HG03103 (cell line): Measurements from ENCODE around the gene RGS6.

Source experiments
- ATAC-seq: cut with Tn5 transposase; IDR thresholded peaks from one replicate; pipeline ENCODE4 v1.9.1; 2021; ENCODE audit warnings: low read depth; ENCODE audit not compliant: unreplicated experiment

Gene RGS6

DNA sequence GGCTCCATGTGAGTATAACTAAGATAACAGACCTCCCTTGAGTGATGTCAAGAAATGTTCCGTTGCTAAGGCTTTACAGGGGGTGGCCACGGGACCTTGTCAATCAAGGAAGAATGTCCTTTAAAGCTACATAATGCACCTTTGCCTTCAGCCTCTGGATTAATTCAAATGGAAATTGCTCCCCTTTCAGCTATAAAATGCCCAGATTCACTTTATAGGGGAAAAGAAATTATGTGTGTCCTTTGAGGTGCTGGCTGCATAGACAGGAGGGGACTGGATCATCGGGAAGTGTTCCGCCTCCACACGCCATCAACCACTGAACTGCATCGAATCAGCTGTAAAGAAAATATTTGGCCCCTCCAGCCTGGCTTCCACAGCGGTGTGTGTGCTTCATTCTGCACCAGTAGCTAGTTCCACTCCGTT is 546.3 kb downstream of the RGS6 start:
- ATAC-seq, result no peak

DNA sequence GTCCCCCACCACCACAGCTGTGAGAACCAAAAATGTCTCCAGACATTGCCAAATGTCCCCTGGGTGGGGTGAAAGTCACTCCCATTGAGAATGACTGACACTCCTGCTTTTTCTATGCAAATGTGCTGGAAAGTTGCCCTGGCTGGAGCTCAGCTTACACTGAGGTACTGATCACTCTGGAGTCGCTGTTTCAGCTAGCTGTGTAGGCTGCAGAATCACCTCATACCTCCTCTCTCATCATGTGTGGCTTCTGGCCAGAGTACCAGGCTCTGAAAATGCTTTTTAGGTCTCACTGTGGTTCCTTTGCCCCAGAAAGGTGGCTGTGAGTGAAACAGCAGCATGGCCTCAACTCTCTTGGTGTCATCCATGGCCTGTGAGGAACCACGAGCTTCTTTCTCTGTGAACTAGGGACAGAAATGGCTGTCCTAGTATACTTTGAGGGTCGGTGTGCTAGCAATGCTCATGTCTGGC is 547.3 kb downstream of the RGS6 start:
- ATAC-seq, result no peak

DNA sequence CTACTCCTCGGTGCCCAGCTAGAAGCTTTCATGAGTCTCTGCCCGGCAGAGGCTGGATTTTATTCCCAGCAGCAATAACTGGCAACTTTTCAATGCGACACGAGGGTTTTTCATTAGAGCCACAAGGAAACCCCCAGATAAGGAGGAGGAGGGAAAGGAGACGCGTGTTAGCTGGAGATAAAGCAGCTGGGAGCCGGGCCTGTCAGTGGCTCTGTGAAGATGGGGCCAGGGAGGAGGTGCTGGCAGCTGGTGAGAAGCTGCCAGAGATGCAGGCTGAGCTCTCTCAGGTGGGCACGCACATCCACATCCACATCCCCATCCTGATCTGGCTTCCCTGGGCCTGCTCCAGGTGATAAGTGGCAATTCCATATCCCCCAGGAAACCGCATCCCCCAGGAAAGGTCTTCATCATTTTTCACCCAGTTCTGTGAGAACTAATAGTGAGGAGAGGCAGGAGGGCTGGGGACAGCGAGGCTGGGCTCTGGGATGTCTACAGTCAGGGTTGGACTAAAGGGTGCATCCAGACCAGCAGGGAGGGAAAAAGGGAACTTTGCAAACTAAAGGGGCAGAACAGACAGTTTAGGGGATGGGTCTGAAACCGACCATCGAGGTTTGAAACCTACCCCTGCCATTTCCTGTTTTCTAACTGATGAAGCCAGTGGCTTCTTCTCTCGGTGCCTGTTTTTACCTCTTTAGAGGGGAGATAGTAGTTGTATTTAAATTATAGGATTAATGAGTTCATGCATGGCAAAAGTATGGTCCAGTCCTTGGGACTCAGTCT is 548.4 kb downstream of the RGS6 start:
- ATAC-seq, result no peak

DNA sequence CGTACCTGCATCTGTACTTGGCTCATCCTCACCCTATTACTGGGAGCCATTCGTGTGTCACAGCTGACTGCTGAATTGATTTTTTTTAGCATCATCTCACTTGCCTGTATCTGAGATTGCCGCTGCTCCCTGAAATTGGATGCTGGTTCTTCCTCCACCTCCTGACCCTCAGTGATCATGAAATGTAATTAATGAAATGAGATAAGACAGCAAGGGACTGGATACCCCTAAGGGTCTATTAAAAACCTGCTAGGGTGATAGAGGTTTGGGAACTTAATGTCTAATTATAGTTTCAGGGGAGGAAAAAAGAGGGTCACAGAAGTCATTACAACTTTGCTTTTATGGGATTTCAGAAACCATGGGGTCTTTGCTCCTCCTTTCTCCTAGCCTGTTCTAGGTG is 551.1 kb downstream of the RGS6 start:
- ATAC-seq, result no peak

DNA sequence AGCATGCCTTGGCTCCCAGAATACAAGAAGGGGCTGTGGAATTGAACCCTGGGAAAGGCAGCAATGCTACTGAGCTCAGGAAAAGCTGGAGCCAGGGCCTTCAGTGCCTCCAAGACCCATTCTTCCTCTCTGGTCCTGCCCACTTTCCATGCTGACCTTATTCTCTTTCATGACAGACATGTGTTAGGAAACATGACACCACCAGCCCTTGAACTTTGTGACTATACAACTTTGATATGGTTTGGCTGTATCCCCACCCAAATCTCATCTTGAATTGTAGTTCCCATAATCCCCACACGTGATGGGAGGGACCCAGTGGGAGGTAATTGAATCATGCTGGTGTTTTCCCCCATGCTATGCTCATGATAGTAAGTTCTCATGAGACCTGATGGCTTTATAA is 553.5 kb downstream of the RGS6 start:
- ATAC-seq, result no peak

DNA sequence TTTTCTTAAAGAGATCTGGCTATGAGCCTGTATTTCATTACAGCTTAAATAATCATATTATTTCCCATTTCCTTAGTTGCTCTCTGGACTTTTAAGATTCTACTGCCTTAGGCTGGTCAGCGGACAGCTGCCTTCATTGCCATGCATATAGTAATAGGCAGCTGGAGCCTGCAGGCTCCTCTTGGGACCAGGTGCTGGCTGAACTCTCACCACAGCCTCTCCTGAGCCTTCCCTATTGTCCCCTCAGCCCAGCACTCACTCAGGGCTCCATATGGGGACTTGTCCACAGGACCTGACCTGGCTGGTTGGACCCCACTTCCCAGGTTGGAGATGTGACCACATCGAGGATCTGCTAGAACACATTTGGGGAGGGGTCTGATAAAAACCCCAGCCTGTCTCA is 556.3 kb downstream of the RGS6 start:
- ATAC-seq, result no peak

DNA sequence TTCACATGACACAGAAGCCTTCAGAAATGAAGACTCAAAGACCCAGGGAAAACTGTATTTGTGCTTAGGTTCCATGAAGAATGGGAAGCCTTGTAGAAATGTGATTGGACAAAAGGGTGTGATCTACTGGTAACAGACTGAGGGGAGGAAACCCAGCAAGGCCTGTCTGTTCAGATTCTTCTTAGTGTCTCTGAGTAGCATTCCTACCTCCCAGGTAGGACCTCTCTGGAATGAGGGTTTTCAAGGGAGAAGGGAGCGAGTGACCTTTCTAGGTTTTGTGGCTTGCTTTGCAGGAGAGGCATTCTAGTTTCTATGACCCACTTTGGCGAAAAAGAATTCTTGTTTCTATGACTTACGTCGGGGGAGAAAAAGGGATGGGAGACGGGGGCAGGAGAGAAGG is 560.0 kb downstream of the RGS6 start:
- ATAC-seq, result no peak

DNA sequence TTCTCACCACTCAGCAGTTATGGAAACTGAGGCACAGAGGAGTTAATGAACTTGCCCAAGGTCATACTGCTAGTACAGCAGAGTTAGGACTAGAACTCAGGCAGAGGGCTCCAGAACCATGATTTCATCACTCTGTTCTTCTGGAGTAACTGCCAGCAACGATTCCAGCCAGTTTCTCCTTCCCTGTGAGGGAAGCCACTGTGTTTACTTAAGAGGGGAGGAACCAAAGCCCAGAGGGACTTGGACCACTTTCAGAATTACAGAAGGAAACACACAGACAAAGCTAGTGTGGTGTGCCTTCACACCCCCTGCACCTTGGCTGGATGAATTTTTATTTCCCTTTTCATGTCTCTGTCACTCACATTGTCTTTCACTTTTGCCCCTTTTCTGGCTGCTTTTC is 563.4 kb downstream of the RGS6 start:
- ATAC-seq, result no peak

DNA sequence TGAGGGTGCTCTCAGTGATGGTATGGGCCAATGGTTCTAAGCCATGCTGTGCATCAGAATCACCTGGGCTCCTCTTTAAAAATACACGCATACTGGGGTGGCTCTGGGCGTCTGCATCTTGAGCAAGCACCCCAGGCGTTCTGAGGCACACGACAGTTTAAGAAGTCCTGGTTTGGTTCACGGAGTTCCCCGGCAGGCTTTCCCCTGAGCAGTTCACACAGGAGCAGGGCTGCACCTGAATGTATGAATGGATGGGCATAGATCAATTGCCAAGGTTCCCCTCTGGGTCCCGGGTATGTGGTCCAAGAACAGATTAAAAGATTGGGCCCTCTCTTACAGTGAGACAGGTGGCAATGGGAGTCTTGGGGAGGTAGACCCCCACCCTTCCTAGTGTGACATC is 566.4 kb downstream of the RGS6 start:
- no peak for ATAC-seq

DNA sequence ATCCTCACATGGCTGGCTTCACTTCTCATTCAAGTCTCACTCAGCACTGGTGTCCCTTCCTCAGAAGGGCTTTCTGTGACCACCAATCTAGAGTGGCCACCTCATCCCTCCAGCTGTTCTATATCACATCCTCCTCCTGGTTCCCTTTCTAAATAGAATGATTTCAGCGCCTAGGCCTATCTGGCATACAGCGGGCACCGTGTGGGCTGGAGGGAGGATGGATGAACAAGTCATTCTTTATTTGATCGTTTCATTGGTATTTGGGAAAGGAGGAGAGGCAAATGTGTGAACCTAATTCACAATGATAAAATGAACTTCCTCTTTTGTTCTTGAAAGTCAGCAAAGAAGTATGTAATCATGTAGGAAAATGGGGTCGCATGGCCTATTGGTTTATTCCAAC is 567.5 kb downstream of the RGS6 start:
- ATAC-seq, result no peak

DNA sequence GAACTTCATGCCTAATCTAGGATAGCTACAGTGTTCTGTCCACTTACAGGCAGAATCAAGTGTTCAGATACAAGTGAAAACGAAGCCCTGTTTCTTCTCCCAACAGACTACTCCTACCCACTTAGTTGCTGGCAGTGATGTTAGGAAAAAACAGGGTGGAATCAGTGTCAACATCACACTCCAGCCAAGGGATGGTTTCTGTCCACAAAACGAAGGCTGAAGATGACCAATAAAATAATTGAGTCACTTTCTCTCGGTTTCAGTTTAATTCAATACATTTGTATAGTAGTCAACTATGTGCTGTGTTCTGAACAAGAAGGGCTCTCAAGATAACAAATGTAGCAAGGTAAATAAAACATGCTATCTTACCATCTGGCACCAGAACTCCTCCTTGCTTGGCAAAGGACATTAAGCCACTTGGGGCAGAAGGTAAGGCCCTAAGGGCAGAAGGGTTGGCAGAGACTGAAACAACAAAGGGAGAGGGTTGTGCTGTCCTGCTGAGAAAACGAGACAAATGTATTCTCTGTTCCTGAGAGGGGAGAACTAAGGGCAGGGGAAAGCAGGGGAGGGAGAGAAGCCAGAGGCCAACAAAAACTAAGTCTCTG is 568.1 kb downstream of the RGS6 start:
- no peak for ATAC-seq

DNA sequence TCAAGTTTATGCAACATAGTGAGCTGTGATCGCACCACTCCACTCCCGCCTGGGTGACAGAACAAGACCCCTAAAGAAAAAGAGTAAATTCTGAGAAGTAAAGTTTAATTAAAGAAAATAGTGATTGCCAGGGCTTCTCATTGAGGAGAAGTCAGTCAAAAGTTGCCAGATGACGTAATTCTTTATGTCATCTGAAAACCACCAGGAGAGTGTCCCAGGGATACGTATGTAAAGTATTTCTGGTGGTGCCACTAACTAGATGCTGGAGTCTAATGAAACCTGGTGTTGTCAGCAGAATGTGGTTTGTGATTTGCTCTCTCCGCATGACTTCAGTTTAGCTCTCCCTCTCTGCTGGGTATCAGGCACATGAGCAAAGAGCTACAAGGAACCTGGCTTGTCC is 569.2 kb downstream of the RGS6 start:
- ATAC-seq, result no peak

DNA sequence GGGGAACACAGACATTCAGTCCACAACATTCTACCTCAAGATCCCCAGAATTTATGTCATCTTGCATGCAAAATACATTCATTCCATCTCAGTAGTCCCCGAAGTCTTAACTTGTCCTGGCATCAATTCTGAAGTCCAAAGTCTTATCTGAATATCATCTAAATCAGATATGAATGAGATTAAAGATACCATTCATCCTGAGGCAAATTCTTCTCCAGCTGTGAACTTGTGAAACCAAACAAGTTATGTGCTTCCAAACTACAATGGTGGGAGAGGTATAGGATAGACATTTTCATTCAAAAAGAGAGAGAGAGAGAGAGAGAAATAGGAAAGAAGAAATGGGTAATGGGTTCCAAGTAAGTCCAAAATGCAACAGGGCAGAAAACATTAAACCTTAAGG is 571.0 kb downstream of the RGS6 start:
- ATAC-seq, result no peak

DNA sequence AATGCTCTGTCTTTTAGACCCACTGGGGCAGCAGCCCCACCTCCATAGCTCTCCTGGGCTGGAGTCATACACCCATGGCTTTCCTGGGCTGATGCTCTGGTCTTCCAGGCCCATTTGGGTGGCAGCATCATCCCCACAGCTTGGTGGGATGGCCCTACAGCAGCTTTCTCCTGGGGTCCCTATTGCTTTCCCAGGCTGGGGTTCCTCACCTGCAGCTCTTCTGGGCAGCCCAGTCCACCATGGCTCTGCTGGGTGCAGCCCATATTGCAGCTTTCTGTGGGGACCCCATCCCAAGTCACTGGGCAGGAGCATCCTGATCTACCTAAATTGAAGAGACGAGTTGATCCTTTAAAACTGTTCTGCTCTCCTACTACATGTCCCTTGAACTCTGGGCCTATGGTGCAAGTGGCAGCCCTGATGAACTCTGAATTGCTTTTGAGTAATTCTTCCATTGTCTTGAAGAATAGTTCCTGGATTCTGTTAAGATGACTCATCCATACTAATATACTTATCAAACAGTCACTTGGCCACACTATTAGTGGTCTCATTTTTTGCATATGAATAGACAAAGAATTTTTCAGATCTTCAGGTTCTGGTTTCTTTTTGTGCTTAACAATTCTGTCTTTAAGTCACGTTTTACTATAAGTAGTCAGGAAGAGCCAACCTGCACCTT is 571.6 kb downstream of the RGS6 start:
- ATAC-seq, result no peak

DNA sequence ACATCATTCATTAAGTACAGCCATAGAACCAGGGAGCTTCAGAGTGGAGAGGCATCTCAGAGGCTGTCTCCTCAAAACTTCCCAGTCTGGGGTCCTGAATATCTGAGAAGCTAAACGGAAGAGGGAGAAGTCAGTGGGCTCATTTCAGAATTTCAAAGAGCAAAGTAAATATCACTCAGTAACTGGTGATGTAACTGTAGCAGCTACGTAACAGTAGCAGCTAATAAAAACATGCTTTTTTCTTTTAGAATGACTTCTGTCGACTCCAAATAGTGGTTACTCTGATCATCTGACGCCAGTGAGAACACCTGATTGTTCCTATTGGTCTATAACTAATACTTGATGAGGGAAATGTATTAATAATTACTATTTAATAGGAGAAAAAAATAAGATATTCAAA is 578.3 kb downstream of the RGS6 start:
- no peak for ATAC-seq

DNA sequence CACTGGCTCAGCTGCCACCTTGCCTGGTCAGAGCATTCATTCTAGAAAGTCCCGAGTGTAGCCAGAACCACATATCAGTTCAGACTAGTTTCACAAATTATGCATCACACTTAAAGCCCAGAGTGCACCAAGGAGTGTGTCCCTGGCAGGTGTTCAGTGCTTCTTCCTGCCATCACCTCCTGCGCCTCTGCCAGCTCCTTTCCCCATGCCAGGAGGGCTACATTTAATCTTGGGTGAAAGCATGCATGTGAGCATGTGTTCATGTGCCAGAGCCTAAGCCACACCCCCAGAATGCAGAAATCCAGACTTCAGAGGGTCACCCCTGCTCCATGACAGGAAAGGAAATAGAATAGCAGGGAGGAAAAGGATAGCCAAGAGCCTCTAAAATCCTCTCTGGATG is 580.1 kb downstream of the RGS6 start:
- no peak for ATAC-seq

DNA sequence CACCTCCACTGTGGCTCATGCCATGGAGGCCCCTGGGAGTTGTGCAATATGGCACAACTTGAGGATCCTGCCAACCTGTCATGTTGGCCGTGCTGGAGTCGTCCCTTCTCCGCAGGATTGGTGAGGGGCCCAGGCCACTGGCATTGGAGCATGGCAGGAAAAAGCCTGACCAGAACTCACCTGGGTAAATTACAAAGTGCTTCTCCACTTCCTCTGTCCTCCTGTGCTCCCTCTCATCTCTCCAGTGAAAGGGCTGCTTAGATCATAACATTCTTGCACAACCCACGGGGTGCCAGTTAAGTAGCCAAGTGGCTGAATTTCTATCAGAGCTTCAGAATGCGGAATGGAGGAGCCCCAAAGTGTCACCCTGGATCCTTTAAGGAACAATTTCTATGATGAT is 580.7 kb downstream of the RGS6 start:
- ATAC-seq, result no peak

DNA sequence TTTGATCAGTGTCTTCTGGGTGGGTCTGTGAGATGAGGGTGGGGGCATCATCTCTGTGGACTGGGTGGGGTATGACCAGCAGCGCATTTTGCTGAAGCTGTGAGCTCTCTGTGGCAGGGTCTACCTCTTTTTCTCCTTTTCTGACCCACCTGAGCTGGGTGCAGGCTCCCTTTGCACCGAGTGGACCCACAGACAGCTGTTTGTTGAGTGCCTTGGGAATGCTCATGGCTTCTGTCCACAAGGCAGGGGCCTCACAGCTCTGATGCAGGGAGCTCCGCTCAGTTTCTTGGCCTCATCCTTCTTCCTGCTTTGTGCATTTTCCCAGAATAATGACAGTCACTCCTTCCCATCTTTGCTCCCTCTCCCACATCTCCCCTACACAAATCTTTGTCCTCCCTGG is 581.1 kb downstream of the RGS6 start:
- ATAC-seq, result no peak

DNA sequence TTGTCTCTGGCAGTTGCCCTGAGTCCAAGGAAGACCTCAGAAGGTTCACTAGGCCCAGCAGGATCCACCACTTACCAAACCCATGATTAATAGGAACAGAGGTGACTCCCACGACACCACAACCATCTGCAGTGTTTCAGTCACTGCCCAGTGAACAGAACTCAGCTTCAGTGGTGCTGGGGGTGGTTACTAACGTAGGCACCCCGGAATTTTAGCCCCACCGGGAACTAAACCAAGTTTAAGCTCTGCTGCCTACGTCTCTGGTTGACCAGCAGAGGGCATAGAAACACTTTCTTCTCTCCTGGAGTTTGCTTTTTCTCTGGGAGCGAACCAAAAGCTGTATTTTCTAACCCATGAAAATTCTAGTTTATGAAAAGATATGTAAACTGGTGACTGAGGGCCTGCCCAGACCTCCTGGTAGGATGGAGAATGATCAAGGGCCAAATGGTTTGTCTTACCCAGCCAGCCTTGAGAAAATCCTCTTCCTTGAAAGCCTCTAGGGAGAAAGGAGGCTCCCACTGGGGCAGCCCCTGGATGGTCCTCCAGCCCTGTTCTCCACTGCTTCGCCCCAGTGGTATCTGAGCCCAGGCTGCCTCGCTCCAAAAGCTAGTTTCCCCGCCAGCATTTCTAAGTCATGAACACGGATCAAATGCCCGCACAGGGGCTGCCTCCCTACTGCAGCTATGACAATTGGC is 581.9 kb downstream of the RGS6 start:
- no peak for ATAC-seq

DNA sequence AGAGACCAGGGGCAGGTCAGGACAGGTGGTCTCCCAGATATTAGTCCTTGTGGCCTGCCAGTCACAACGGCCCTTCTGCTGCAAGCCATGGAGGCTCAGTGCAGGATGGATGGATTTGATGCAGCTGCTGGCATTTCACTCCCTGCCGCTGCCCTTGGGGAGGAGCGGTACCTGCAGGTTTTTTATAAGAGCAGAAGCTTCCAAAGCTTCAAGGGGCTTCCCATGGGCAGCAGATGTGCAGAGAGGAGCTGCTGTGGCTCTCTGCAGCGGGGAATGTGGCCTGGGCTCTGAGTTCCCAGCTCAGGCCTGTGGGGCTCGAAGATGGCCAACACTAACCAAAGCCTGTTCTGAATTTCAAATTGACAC is 582.4 kb downstream of the RGS6 start:
- no peak for ATAC-seq
